ENCODE measurements around the gene PDE6B.

GRCh38 chr4:632926-633325, 7.6 kb downstream of the PDE6B start:
- TF ChIP-seq POLR2A (IDR thresholded peaks at IDR 0.05; ENCODE audit: low read length) (no peak), REST (IDR thresholded peaks at IDR 0.05) (no peak), SMC3 (IDR thresholded peaks at IDR 0.05) (no peak), MAX (IDR thresholded peaks at IDR 0.05) (no peak), NFE2L2 (conservative IDR thresholded peaks at IDR 0.05; ENCODE audit: low read length) (no peak), USF2 (IDR thresholded peaks at IDR 0.05) (no peak), RCOR1 (IDR thresholded peaks at IDR 0.05; ENCODE audit: low read depth, low read length) (no peak)
